G401.6 (cell line): Measurements from ENCODE around the gene KLHL29.

Experiments
- FAIRE-seq: peaks from 2 replicates; lab custom pipeline; 2012; peaks lifted over from hg19 to GRCh38; lab: Jason Lieb, UNC

KLHL29 gene

GRCh38 chr2:23633966-23634365 is 249.0 kb downstream of the KLHL29 start:
- FAIRE-seq: no peak

- no peak for FAIRE-seq
These were observed 250.7 kb downstream of the KLHL29 start for GRCh38 chr2:23635442-23636340.

- no peak for FAIRE-seq
These were observed 251.4 kb downstream of the KLHL29 start for GRCh38 chr2:23636426-23636825.

GRCh38 chr2:23637011-23637778 is 252.2 kb downstream of the KLHL29 start:
- no peak for FAIRE-seq

GRCh38 chr2:23639406-23639982 is 254.5 kb downstream of the KLHL29 start:
- no peak for FAIRE-seq

GRCh38 chr2:23640711-23641110 is 255.7 kb downstream of the KLHL29 start:
- no peak for FAIRE-seq

- FAIRE-seq: no peak
These were observed 257.5 kb downstream of the KLHL29 start for GRCh38 chr2:23642516-23642915.

GRCh38 chr2:23645230-23645808 is 260.3 kb downstream of the KLHL29 start:
- no peak for FAIRE-seq

- no peak for FAIRE-seq
These were observed 262.6 kb downstream of the KLHL29 start for GRCh38 chr2:23647563-23647962.

GRCh38 chr2:23649303-23649702 is 264.3 kb downstream of the KLHL29 start:
- FAIRE-seq: no peak

- FAIRE-seq: no peak
These were observed 264.8 kb downstream of the KLHL29 start for GRCh38 chr2:23649819-23650218.

GRCh38 chr2:23651187-23652080 is 266.5 kb downstream of the KLHL29 start:
- no peak for FAIRE-seq

- no peak for FAIRE-seq
These were observed 268.3 kb downstream of the KLHL29 start for GRCh38 chr2:23653326-23653725.

GRCh38 chr2:23654756-23655155 is 269.8 kb downstream of the KLHL29 start:
- FAIRE-seq: no peak

GRCh38 chr2:23655934-23656596 is 271.1 kb downstream of the KLHL29 start:
- FAIRE-seq: no peak

GRCh38 chr2:23656597-23656973 is 271.6 kb downstream of the KLHL29 start:
- no peak for FAIRE-seq

- FAIRE-seq: no peak
These were observed 272.4 kb downstream of the KLHL29 start for GRCh38 chr2:23657371-23657770.

GRCh38 chr2:23657934-23658333 is 273.0 kb downstream of the KLHL29 start:
- FAIRE-seq: no peak

GRCh38 chr2:23658466-23658942 is 273.5 kb downstream of the KLHL29 start:
- no peak for FAIRE-seq

- no peak for FAIRE-seq
These were observed 274.3 kb downstream of the KLHL29 start for GRCh38 chr2:23659328-23659727.

GRCh38 chr2:23659773-23660172 is 274.8 kb downstream of the KLHL29 start:
- no peak for FAIRE-seq
